Spleen (tissue), 11 donors: ENCODE data around the gene PSMG1. TPM values are rescaled to one million over a fixed set of nuclear protein-coding genes. Genes with fewer than 3 reads are reported as not detected.

Experiments used
- DNase-seq: peaks from one replicate; pipeline ENCODE4 v3.0.0-alpha.2; 2020
- H3K27ac ChIP-seq, 8 donors: fragments of 200-600 bp; sonication (generic) in 7 of 8; 1 replicate in 4 of 8; 2 replicates in 4 of 8; pipeline versions ENCODE4 v1.5.0 to v1.8.0; 2016 to 2021; ENCODE audit warnings: inconsistent platforms in 4 of 8, mild to moderate bottlenecking in 4 of 8, moderate library complexity in 1 of 8
- H3K27me3 ChIP-seq, 7 donors: fragments of 200-600 bp; sonication (generic) in 6 of 7; replicated peaks in 1 of 7; 1 replicate in 4 of 7; 2 replicates in 3 of 7; pipeline versions ENCODE4 v1.5.0 to v1.8.0; 2016 to 2021; ENCODE audit warnings: inconsistent platforms in 3 of 7, mild to moderate bottlenecking in 1 of 7
- H3K36me3 ChIP-seq, 6 donors: fragments of 200-600 bp; sonication (generic) in 5 of 6; 1 replicate in 4 of 6; 2 replicates in 2 of 6; pipeline versions ENCODE4 v1.5.0 to v1.8.0; 2016 to 2021; ENCODE audit warnings: inconsistent platforms in 2 of 6
- H3K4me1 ChIP-seq, 6 donors: fragments of 200-600 bp; sonication (generic) in 5 of 6; 1 replicate in 3 of 6; 2 replicates in 3 of 6; pipeline versions ENCODE4 v1.5.0 to v1.8.0; 2016 to 2021; ENCODE audit warnings: inconsistent platforms in 3 of 6
- H3K4me3 ChIP-seq, 8 donors: fragments of 200-600 bp; sonication (generic) in 7 of 8; 1 replicate in 4 of 8; 2 replicates in 4 of 8; pipeline versions ENCODE4 v1.5.0 to v1.8.0; 2016 to 2021; ENCODE audit warnings: inconsistent platforms in 4 of 8, mild to moderate bottlenecking in 4 of 8, moderate library complexity in 2 of 8
- H3K9me3 ChIP-seq, 8 donors: fragments of 200-600 bp; sonication (generic) in 7 of 8; 1 replicate in 4 of 8; 2 replicates in 4 of 8; pipeline versions ENCODE4 v1.5.0 to v1.8.0; 2016 to 2021; ENCODE audit warnings: inconsistent platforms in 4 of 8
- CTCF ChIP-seq, 11 experiments: fragments of 200-600 bp in 7 of 11; fragments of 450-650 bp in 4 of 11; sonication (generic) in 4 of 11; IDR thresholded peaks in 8 of 11; conservative IDR thresholded peaks in 3 of 11; 1 replicate in 7 of 11; 2 replicates in 4 of 11; pipeline versions ENCODE4 v1.4.0 to v1.8.0; 2016 to 2021; ENCODE audit warnings: antibody characterized with exemption in 11 of 11, inconsistent platforms in 4 of 11, mild to moderate bottlenecking in 1 of 11
- POLR2A ChIP-seq, 3 donors: fragments of 450-650 bp; IDR thresholded peaks; one replicate each; pipeline ENCODE4 v1.5.1; 2017; ENCODE audit warnings: antibody characterized with exemption in 3 of 3, mild to moderate bottlenecking in 1 of 3
- POLR2AphosphoS5 ChIP-seq, 3 donors: sonication (generic); formaldehyde crosslinking; IDR thresholded peaks; one replicate each; pipeline ENCODE4 v1.5.1; 2017; ENCODE audit warnings: antibody characterized with exemption in 3 of 3
- WGBS, 5 donors: extraction: QIAGEN DNeasy Blood & Tissue Kit in 3 of 5; methylation state at CpG; one replicate each; pipeline versions ENCODE4 v1.1.5 to v1.1.7; 2013 to 2018; 5-methylcytosine and 5-hydroxymethylcytosine counted together
- intact Hi-C: fragments of 100-400 bp; cut with DNase I; formaldehyde crosslinking; loops from one replicate; pipeline ENCODE4 v1.15.0; 2023; ENCODE audit warnings: low total_unique reads
- polyA plus RNA-seq, 3 donors: library from polyadenylated mRNA; stranded (reverse); fragments of 200-250 nt; gene quantifications; one replicate each; pipeline ENCODE4 v1.2.1, GENCODE V29; 2013
- total RNA-seq, 7 donors: library from RNA; depleted of rRNA in 3 of 7; stranded (reverse); fragments of >200 nt in 3 of 7; fragmentation: NEBNext Ultra II Directional in 4 of 7; extraction: Animal tissue kit (Norgen Biotek cat#: 25700) in 4 of 7; gene quantifications; one replicate each; pipeline versions ENCODE4 v1.1.0 to v1.2.1, GENCODE V29; 2016 to 2021
- donor health status: healthy with polysubstance abuse.
- donor health status: DM: no; HTN: no; CAD: no; lungs with moderate emphysema.
- donor health status: DM: no; HTN: no; CAD: no.
- donor health status: Bipolar disorder and iron deficiency.
- donor health status: healthy.
- donor health status: DM: no; HTN: no; CAD: no.
- donor health status: DM: yes; HTN: yes; CAD: no.

PSMG1 gene
- total and polyA plus RNA-seq, 10 donors: 12.3 to 39.9 (median 19.1) TPM

GRCh38 chr21:39149882-39150281, 33.4 kb downstream of the PSMG1 start:
- no peaks in the 10 kb centered on the region for H3K36me3 ChIP-seq
- no peaks in the 10 kb centered on the region for H3K4me1 ChIP-seq
- TF ChIP-seq POLR2A (IDR thresholded peaks at IDR 0.05) (no peak), CTCF (IDR thresholded peaks at IDR 0.05 in 8 of 11, conservative IDR thresholded peaks at IDR 0.05 in 3 of 11) (no peak), POLR2AphosphoS5 (IDR thresholded peaks at IDR 0.05) (no peak)
- H3K9me3 ChIP-seq: peaks cover 0 to 6% (median 0%) of the 10 kb centered on the region in 8 donors
- no peaks in the 10 kb centered on the region for H3K27me3 ChIP-seq
- no peak overlapping the region for H3K27ac ChIP-seq
- intact Hi-C loops: no loop called here
- no peak for DNase-seq
- no peak overlapping the region for H3K4me3 ChIP-seq

- intact Hi-C loops: no loop called here
- Histone ChIP-seq H3K27me3 (no peaks in the 10 kb centered on the region), H3K27ac (no peak overlapping the region), H3K4me1 (no peaks in the 10 kb centered on the region), H3K4me3 (no peak overlapping the region), H3K9me3 (peaks cover 0 to 15% (median 2%) of the 10 kb centered on the region in 8 donors), H3K36me3 (no peaks in the 10 kb centered on the region)
- DNase-seq: no peak
- no peak for TF ChIP-seq CTCF (IDR thresholded peaks at IDR 0.05 in 8 of 11, conservative IDR thresholded peaks at IDR 0.05 in 3 of 11)
- TF ChIP-seq POLR2A (IDR thresholded peaks at IDR 0.05): no peak
- no peak for TF ChIP-seq POLR2AphosphoS5 (IDR thresholded peaks at IDR 0.05)
- 77 to 87% (median 85%) methylated on average over 2 of the region's 2 CpGs for WGBS, 5 donors
Observed at GRCh38 chr21:39148975-39149374, 34.3 kb downstream of the PSMG1 start.

GRCh38 chr21:39144191-39144590, 39.1 kb downstream of the PSMG1 start:
- Histone ChIP-seq H3K36me3 (no peaks in the 10 kb centered on the region), H3K27ac (no peak overlapping the region), H3K4me1 (no peaks in the 10 kb centered on the region), H3K4me3 (no peak overlapping the region), H3K9me3 (peaks cover 0 to 15% (median 2%) of the 10 kb centered on the region in 8 donors), H3K27me3 (no peaks in the 10 kb centered on the region)
- WGBS, 5 donors: 68 to 87% (median 79%) methylated on average over 3 of the region's 3 CpGs
- intact Hi-C loops: no loop called here
- no peak for DNase-seq
- TF ChIP-seq POLR2AphosphoS5 (IDR thresholded peaks at IDR 0.05) (no peak), CTCF (IDR thresholded peaks at IDR 0.05 in 8 of 11, conservative IDR thresholded peaks at IDR 0.05 in 3 of 11) (no peak), POLR2A (IDR thresholded peaks at IDR 0.05) (no peak)

GRCh38 chr21:39142972-39143371, 40.3 kb downstream of the PSMG1 start:
- Histone ChIP-seq H3K9me3 (peaks cover 0 to 15% (median 2%) of the 10 kb centered on the region in 8 donors), H3K36me3 (no peaks in the 10 kb centered on the region), H3K27ac (no peak overlapping the region), H3K4me1 (peaks cover 0 to 5% (median 1%) of the 10 kb centered on the region in 6 donors), H3K27me3 (no peaks in the 10 kb centered on the region), H3K4me3 (no peak overlapping the region)
- intact Hi-C loops: no loop called here
- TF ChIP-seq CTCF (IDR thresholded peaks at IDR 0.05 in 8 of 11, conservative IDR thresholded peaks at IDR 0.05 in 3 of 11) (no peak), POLR2AphosphoS5 (IDR thresholded peaks at IDR 0.05) (no peak), POLR2A (IDR thresholded peaks at IDR 0.05) (no peak)
- WGBS, 5 donors: 66 to 78% (median 71%) methylated on average over 3 of the region's 3 CpGs
- no peak for DNase-seq
